ENCODE measurements around the gene KBTBD12. TPM values are rescaled to one million over a fixed set of nuclear protein-coding genes. Genes with fewer than 3 reads are reported as not detected.

KBTBD12 gene
- total and polyA plus RNA-seq, 2 of the 13 experiments (the other 11 are each of a cell fraction or from before 2014, with no cell fraction given): not detected

DNA sequence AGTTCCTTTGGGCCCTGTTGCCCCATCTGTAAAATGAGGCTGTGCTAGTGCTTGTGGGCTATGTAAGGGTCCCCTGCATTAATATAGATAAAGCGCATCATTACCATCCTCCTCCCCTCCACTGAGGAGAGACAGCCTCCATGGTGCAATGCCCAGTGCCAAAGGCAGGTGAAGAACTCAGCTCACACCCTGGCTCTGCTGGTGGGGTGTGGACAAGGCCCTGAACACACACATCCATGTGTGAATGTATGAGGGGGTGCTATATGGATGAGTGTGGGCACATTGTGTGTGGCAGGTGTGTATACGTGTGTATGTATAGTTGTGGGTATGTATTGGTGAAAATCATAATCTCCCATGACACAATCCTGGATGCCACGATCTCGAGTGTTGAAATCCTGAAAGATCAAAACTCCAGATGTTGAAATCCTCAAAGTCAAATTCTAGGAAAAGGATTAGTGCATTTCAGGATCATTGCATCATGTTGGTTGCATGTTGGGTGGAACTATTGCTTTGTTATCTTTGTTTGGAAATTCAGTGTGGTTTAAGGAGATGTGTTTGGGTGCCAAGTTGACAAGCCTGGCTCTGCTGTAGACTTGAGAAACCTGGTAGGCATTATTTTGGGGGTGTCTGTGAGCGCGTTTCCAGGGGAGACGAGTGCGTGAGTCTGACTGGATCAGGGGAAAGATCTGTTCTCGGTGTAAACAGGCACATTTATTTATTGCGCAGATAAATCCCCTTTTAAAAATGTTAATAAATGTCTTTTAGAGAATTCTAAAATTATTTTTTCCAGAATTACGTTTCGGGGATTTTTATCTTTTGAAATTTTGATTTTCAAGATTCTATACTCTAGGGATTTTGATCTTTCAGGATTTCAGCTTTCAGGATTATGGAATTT lies 95.2 kb downstream of the KBTBD12 start (continued):
- TF ChIP-seq ARID5B (CRISPR knock-in tag; IDR thresholded peaks at IDR 0.05) (peak; percentile 61), SOX6 (IDR thresholded peaks at IDR 0.05) (no peak), SOX6 (CRISPR knock-in tag; IDR thresholded peaks at IDR 0.05) (peak; percentile 88), FOXA3 (CRISPR knock-in tag; IDR thresholded peaks at IDR 0.05) (peak; percentile 59; the same call in 1 of the 2 replicates), KLF16 (CRISPR knock-in tag; IDR thresholded peaks at IDR 0.05) (peak in 1 of 2 experiments; percentile 72; a peak in 2 of 4 replicates), SOX13 (IDR thresholded peaks at IDR 0.05) (no peak), SOX13 (CRISPR knock-in tag; conservative IDR thresholded peaks at IDR 0.05 in 1 of 2, IDR thresholded peaks at IDR 0.05 in 1 of 2) (peak in 1 of 2 experiments; percentile 59; a peak in 1 of 4 replicates), EED (CRISPR knock-in tag; IDR thresholded peaks at IDR 0.05) (0 out of 2 replicates have a peak, but pooled peaks have one; percentile 44), SOX5 (CRISPR knock-in tag; IDR thresholded peaks at IDR 0.05; ENCODE audit: borderline replicate concordance) (peak; percentile 27; the same call in 1 of the 2 replicates), BCL6 (CRISPR knock-in tag; IDR thresholded peaks at IDR 0.05) (peak; percentile 98), RARA (CRISPR knock-in tag; IDR thresholded peaks at IDR 0.05) (0 out of 2 replicates have a peak, but pooled peaks have one; percentile 49), ARID3A (IDR thresholded peaks at IDR 0.05; ENCODE audit: low read depth, low read length) (peak; percentile 45; the same call in 1 of the 2 replicates), FOXK1 (CRISPR knock-in tag; IDR thresholded peaks at IDR 0.05; ENCODE audit: borderline replicate concordance, low read depth) (peak; percentile 70; the same call in 1 of the 2 replicates), KLF6 (CRISPR knock-in tag; IDR thresholded peaks at IDR 0.05) (peak; percentile 74), EP300 (IDR thresholded peaks at IDR 0.05; ENCODE audit: low read depth in 2 of 2, low read length in 2 of 2) (peak in 1 of 2 experiments; percentile 61; a peak in 2 of 4 replicates), EP300 (CRISPR knock-in tag; IDR thresholded peaks at IDR 0.05; ENCODE audit: borderline replicate concordance) (no peak), FOSL2 (CRISPR knock-in tag; IDR thresholded peaks at IDR 0.05) (peak; percentile 42)

All from HepG2 (cell line).